Ovary (tissue), 9 donors: ENCODE results near the gene RPL37. TPM values are rescaled to one million over a fixed set of nuclear protein-coding genes. Genes with fewer than 3 reads are reported as not detected.
"Not testable (repeated sequence)": the region's sequence is repeated elsewhere in the genome, so short reads cannot be mapped to it uniquely, and the experiment has no call there.

Experiments used
- DNase-seq, 5 donors: peaks; one replicate each; pipeline ENCODE4 v3.0.0-alpha.2; 2019 to 2020
- H3K27ac ChIP-seq, 2 donors: fragments of 200-600 bp; one replicate each; pipeline versions ENCODE4 v1.5.1 to v1.8.0; 2019 to 2022
- H3K27me3 ChIP-seq: fragments of 200-600 bp; one replicate; pipeline ENCODE4 v1.8.0; 2022
- H3K36me3 ChIP-seq: fragments of 200-600 bp; sonication (generic); one replicate; pipeline ENCODE4 v1.5.1; 2019
- H3K4me1 ChIP-seq: one replicate; pipeline ENCODE4 v1.8.1; 2013; ENCODE audit warnings: mild to moderate bottlenecking, moderate library complexity; ENCODE audit not compliant: insufficient read depth
- H3K4me3 ChIP-seq: fragments of 200-600 bp; sonication (generic); one replicate; pipeline ENCODE4 v1.5.1; 2017
- H3K9me3 ChIP-seq, 2 donors: fragments of 200-600 bp in 1 of 2; sonication (generic) in 1 of 2; one replicate each; pipeline versions ENCODE4 v1.5.1 to v1.8.1; 2013 to 2019; ENCODE audit warnings: mild to moderate bottlenecking in 1 of 2, moderate library complexity in 1 of 2
- CTCF ChIP-seq, 3 donors: fragments of 450-650 bp in 2 of 3; fragments of 200-600 bp in 1 of 3; IDR thresholded peaks; one replicate each; pipeline versions ENCODE4 v1.5.1 to v1.8.0; 2016 to 2022; ENCODE audit warnings: antibody characterized with exemption in 3 of 3, mild to moderate bottlenecking in 1 of 3
- EP300 ChIP-seq: sonication (generic); formaldehyde crosslinking; IDR thresholded peaks from one replicate; pipeline ENCODE4 v1.6.1; 2017; ENCODE audit warnings: antibody characterized with exemption
- POLR2A ChIP-seq: fragments of 450-650 bp; IDR thresholded peaks from one replicate; pipeline ENCODE4 v1.6.1; 2017; ENCODE audit warnings: antibody characterized with exemption, mild to moderate bottlenecking, moderate library complexity
- WGBS, 3 donors: extraction: QIAGEN DNeasy Blood & Tissue Kit in 1 of 3; methylation state at CpG; one replicate each; pipeline versions ENCODE4 v1.1.5 to v1.1.7; 2013 to 2017; 5-methylcytosine and 5-hydroxymethylcytosine counted together
- intact Hi-C, 4 donors: fragments of 100-400 bp; cut with DNase I; formaldehyde crosslinking; loops; one replicate each; pipeline versions ENCODE4 v1.11.0 to v1.15.1; 2022 to 2023
- polyA plus RNA-seq, 2 donors: library from polyadenylated mRNA; stranded (reverse); fragments of 200-250 nt in 1 of 2; fragments of 350-450 nt in 1 of 2; fragmentation: Illumina TruSeq in 1 of 2; extraction: RNeasy Lipid Tissue Mini Kit (QIAGEN cat#74804) in 1 of 2; gene quantifications; one replicate each; pipeline ENCODE4 v1.2.3, GENCODE V29; 2013 to 2014
- total RNA-seq, 7 donors: library from RNA; depleted of rRNA in 2 of 7; stranded (reverse); fragments of >200 nt in 2 of 7; fragmentation: NEBNext Ultra II Directional in 3 of 7; extraction: Animal tissue kit (Norgen Biotek cat#: 25700) in 3 of 7; gene quantifications; one replicate each; pipeline versions ENCODE4 v1.1.0 to v1.2.4, GENCODE V29; 2016 to 2023
- donor health status: DM: no; HTN: no; CAD: no; lungs with moderate emphysema.
- donor health status: DM: no; HTN: no; CAD: no.
- donor health status: Bipolar disorder and iron deficiency.
- donor health status: DM: yes; HTN: yes; CAD: no.
- donor health status: DM: no; HTN: no; CAD: no.
- donor health status: DM: yes; HTN: yes; CAD: no.

RPL37 gene
- total and polyA plus RNA-seq, 9 donors = 686 to 4,164 (median 2,386) TPM

- H3K4me1 ChIP-seq = peaks cover 6% of the 10 kb centered on the region
- intact Hi-C loops = no loop called here
These were observed 38.5 kb downstream of the RPL37 start for GRCh38 chr5:40796487-40796889.

GRCh38 chr5:40794877-40795276, 40.1 kb downstream of the RPL37 start:
- H3K36me3 ChIP-seq, H3K4me1 ChIP-seq, H3K4me3 ChIP-seq, H3K27ac ChIP-seq, intact Hi-C loops, DNase-seq, H3K9me3 ChIP-seq, H3K27me3 ChIP-seq: not testable (repeated sequence)
- 88 to 93% (median 91%) methylated on average over 3 of the region's 3 CpGs for WGBS, 3 donors

More at GRCh38 chr5:40796487-40796889, 38.5 kb downstream of the RPL37 start:
- Histone ChIP-seq H3K4me3 (peak overlapping the region; percentile 95), H3K36me3 (no peaks in the 10 kb centered on the region), H3K27ac (no peak overlapping the region), H3K9me3 (no peaks in the 10 kb centered on the region), H3K27me3 (no peaks in the 10 kb centered on the region)
- TF ChIP-seq CTCF (IDR thresholded peaks at IDR 0.05) = no peak
- no peak for TF ChIP-seq POLR2A
- no peak for TF ChIP-seq EP300
- DNase-seq = no peak
- 23 to 28% (median 25%) methylated on average over 3 of the region's 3 CpGs for WGBS, 3 donors

GRCh38 chr5:40794340-40794739, 40.7 kb downstream of the RPL37 start:
- DNase-seq, H3K27me3 ChIP-seq, H3K4me1 ChIP-seq, intact Hi-C loops, H3K27ac ChIP-seq, H3K4me3 ChIP-seq, H3K36me3 ChIP-seq, H3K9me3 ChIP-seq: not testable (repeated sequence)

- WGBS, 3 donors = 94 to 95% (median 94%) methylated on average over 10 of the region's 10 CpGs
- H3K27me3 ChIP-seq, H3K4me3 ChIP-seq, H3K9me3 ChIP-seq, DNase-seq, intact Hi-C loops, H3K4me1 ChIP-seq, H3K27ac ChIP-seq, H3K36me3 ChIP-seq: not testable (repeated sequence)
These were observed 42.3 kb downstream of the RPL37 start for GRCh38 chr5:40792691-40793090.

- Histone ChIP-seq H3K9me3 (no peaks in the 10 kb centered on the region), H3K27ac (no peak overlapping the region), H3K4me1 (peaks cover 6% of the 10 kb centered on the region), H3K36me3 (no peaks in the 10 kb centered on the region), H3K27me3 (no peaks in the 10 kb centered on the region), H3K4me3 (no peak overlapping the region)
- TF ChIP-seq POLR2A = no peak
- no peak for TF ChIP-seq CTCF (IDR thresholded peaks at IDR 0.05)
- no peak for TF ChIP-seq EP300
- 51 to 57% (median 54%) methylated on average over 3 of the region's 3 CpGs for WGBS, 3 donors
- intact Hi-C loops = no loop called here
- DNase-seq = no peak
These were observed 43.3 kb downstream of the RPL37 start for GRCh38 chr5:40791715-40792139.

GRCh38 chr5:40790947-40791593, 44.0 kb downstream of the RPL37 start:
- no peak overlapping the region for H3K4me3 ChIP-seq
- intact Hi-C loops = no loop called here
- H3K9me3 ChIP-seq = no peaks in the 10 kb centered on the region
- 49 to 51% (median 50%) methylated on average over 3 of the region's 3 CpGs for WGBS, 3 donors
- TF ChIP-seq EP300 (no peak), CTCF (IDR thresholded peaks at IDR 0.05) (no peak), POLR2A (no peak)
- H3K36me3 ChIP-seq = no peaks in the 10 kb centered on the region
- no peak for DNase-seq
- H3K4me1 ChIP-seq = peaks cover 6% of the 10 kb centered on the region
- no peak overlapping the region for H3K27ac ChIP-seq
- no peaks in the 10 kb centered on the region for H3K27me3 ChIP-seq

- H3K36me3 ChIP-seq, H3K9me3 ChIP-seq, intact Hi-C loops, H3K27me3 ChIP-seq, H3K4me1 ChIP-seq, H3K4me3 ChIP-seq, H3K27ac ChIP-seq, DNase-seq: not testable (repeated sequence)
- WGBS, 3 donors = 95 to 100% (median 98%) methylated on average over 5 of the region's 5 CpGs
These were observed 46.1 kb downstream of the RPL37 start for GRCh38 chr5:40788941-40789340.
